ENCODE results near the gene SSBP2. TPM values are rescaled to one million over a fixed set of nuclear protein-coding genes. Genes with fewer than 3 reads are reported as not detected.

Gene SSBP2
- total and polyA plus RNA-seq, 2 donors (not counting 3 experiments of a cell fraction or from before 2014, with no cell fraction given): 9.6 to 11.5 TPM

- FAIRE-seq: no peak
- Histone ChIP-seq H3K9ac (replicated peaks; ENCODE audit: extremely low read depth, insufficient read depth, low read length) (no peak overlapping the region), H3K27me3 (ENCODE audit: control insufficient read depth in 2 of 2, insufficient read depth in 2 of 2, low read length in 2 of 2) (no peaks in the 10 kb centered on the region), H3K27ac (ENCODE audit: insufficient read depth, low read depth, low read length) (no peak overlapping the region), H3K4me1 (ENCODE audit: control insufficient read depth, extremely low read depth, insufficient read depth, low read length) (peaks cover 9% of the 10 kb centered on the region), H3K9me1 (replicated peaks; ENCODE audit: control insufficient read depth, extremely low read depth, insufficient read depth, low read length) (no peaks in the 10 kb centered on the region), H2AFZ (ENCODE audit: low read depth, low read length) (no peak overlapping the region), H3K4me2 (ENCODE audit: insufficient read depth, low read length) (no peak overlapping the region), H3K9me3 (replicated peaks; ENCODE audit: control insufficient read depth, insufficient read depth, low read length) (no peaks in the 10 kb centered on the region), H3K79me2 (ENCODE audit: control insufficient read depth, insufficient read depth, low read length) (no peaks in the 10 kb centered on the region), H3K36me3 (ENCODE audit: control insufficient read depth in 2 of 2, extremely low read depth in 1 of 2, insufficient read depth in 2 of 2, low read length in 2 of 2) (no peaks in the 10 kb centered on the region), H4K20me1 (replicated peaks; ENCODE audit: control insufficient read depth, extremely low read depth, insufficient read depth, low read length) (no peaks in the 10 kb centered on the region), H3K4me3 (replicated peaks in 1 of 3; ENCODE audit: insufficient read depth in 1 of 3, low read depth in 1 of 3, low read length in 3 of 3) (no peak overlapping the region)
- TF ChIP-seq CTCF (IDR thresholded peaks at IDR 0.05; ENCODE audit: extremely low read depth in 1 of 2, insufficient read depth in 1 of 2, low read depth in 1 of 2, low read length in 2 of 2): no peak
- BruUV-seq (replicated peaks): no TSS peak
- DNase-seq (ENCODE audit: low read depth, low spot score): no peak
- intact Hi-C loops (cut with micrococcal nuclease) (no loop called here), dilution Hi-C loops (cut with MboI; ENCODE audit: extremely low pct_ligation_motif_present, low sequenced_read_pairs) (no loop called here)
- POLR2A ChIA-PET: no interaction called here
- CTCF ChIA-PET: interaction anchor here (1.0 to 2.7 kb wide), 2 partner anchors 28 to 77 kb away, joined by 3 to 9 read pairs; no protein-coding TSS in a partner anchor
Observed at GRCh38 chr5:81761270-81761669, 10.4 kb upstream of the SSBP2 start.

- no peak overlapping the region for H3K4me2 ChIP-seq (ENCODE audit: insufficient read depth, low read length)
- H2AFZ ChIP-seq (ENCODE audit: low read depth, low read length): no peak overlapping the region
- no peaks in the 10 kb centered on the region for H3K79me2 ChIP-seq (ENCODE audit: control insufficient read depth, insufficient read depth, low read length)
- H3K27me3 ChIP-seq (ENCODE audit: control insufficient read depth in 2 of 2, insufficient read depth in 2 of 2, low read length in 2 of 2): no peaks in the 10 kb centered on the region
- BruUV-seq (replicated peaks): no TSS peak
- dilution Hi-C loops (cut with MboI; ENCODE audit: extremely low pct_ligation_motif_present, low sequenced_read_pairs) (no loop called here), intact Hi-C loops (cut with micrococcal nuclease) (no loop called here)
- no peak overlapping the region for H3K9ac ChIP-seq (replicated peaks; ENCODE audit: extremely low read depth, insufficient read depth, low read length)
- ChIA-PET CTCF (interaction anchor here (1.0 kb wide), 1 partner anchor 11 kb away, joined by 3 read pairs; no protein-coding TSS in a partner anchor), POLR2A (no interaction called here)
- no peaks in the 10 kb centered on the region for H3K9me3 ChIP-seq (replicated peaks; ENCODE audit: control insufficient read depth, insufficient read depth, low read length)
- H3K27ac ChIP-seq (ENCODE audit: insufficient read depth, low read depth, low read length): no peak overlapping the region
- no peak for DNase-seq (ENCODE audit: low read depth, low spot score)
- no peaks in the 10 kb centered on the region for H3K9me1 ChIP-seq (replicated peaks; ENCODE audit: control insufficient read depth, extremely low read depth, insufficient read depth, low read length)
- H3K4me1 ChIP-seq (ENCODE audit: control insufficient read depth, extremely low read depth, insufficient read depth, low read length): peaks cover 11% of the 10 kb centered on the region
- TF ChIP-seq MAX (IDR thresholded peaks at IDR 0.05; ENCODE audit: insufficient read depth, insufficient read length) (no peak), JUN (IDR thresholded peaks at IDR 0.05; ENCODE audit: borderline replicate concordance, insufficient read depth, insufficient read length, low read depth) (no peak), POLR2AphosphoS5 (IDR thresholded peaks at IDR 0.05; ENCODE audit: insufficient read depth, low read depth, low read length) (no peak), POLR2A (IDR thresholded peaks at IDR 0.05; ENCODE audit: low read depth, low read length) (no peak)
- H4K20me1 ChIP-seq (replicated peaks; ENCODE audit: control insufficient read depth, extremely low read depth, insufficient read depth, low read length): no peaks in the 10 kb centered on the region
- FAIRE-seq: no peak
- no peak overlapping the region for H3K4me3 ChIP-seq (replicated peaks in 1 of 3; ENCODE audit: insufficient read depth in 1 of 3, low read depth in 1 of 3, low read length in 3 of 3)
- H3K36me3 ChIP-seq (ENCODE audit: control insufficient read depth in 2 of 2, extremely low read depth in 1 of 2, insufficient read depth in 2 of 2, low read length in 2 of 2): no peaks in the 10 kb centered on the region
Observed at GRCh38 chr5:81760521-81760920, 9.6 kb upstream of the SSBP2 start.
